K562 (cell line): ENCODE measurements around the gene PPIL6. TPM values are rescaled to one million over a fixed set of nuclear protein-coding genes. Genes with fewer than 3 reads are reported as not detected.

Source experiments
- ATAC-seq: fragments of 200-7000 bp; cut with Tn5 transposase; 3 replicates; pipeline ENCODE4 v1.9.1; 2020; ENCODE audit warnings: moderate library complexity
- BruUV-seq: library from RNA; stranded (reverse); fragments of 400-500 nt; replicated peaks from 2 replicates; lab custom pipeline; 2021; lab: Mats Ljungman, UMichigan
- CTCF ChIA-PET: fragments of 300-600 bp; formaldehyde crosslinking; extraction: SDS; loops from one replicate; lab custom pipeline; 2021; ENCODE audit warnings: low intra/inter-chr PET ratio; lab: Yijun Ruan, JAX
- POLR2A ChIA-PET: fragments of 300-600, 350-650 bp; sonication (Branson Sonifier 250); formaldehyde crosslinking; extraction: SDS; loops from one replicate; lab custom pipeline; 2021; ENCODE audit warnings: antibody characterized with exemption, inconsistent platforms; lab: Yijun Ruan, JAX
- DNase-seq, 4 experiments: peaks; one replicate each; pipeline versions ENCODE4 v3.0.0 to v3.0.0-alpha.2; 2011 to 2018; ENCODE audit warnings: low spot score in 3 of 4, mixed read lengths in 3 of 4; ENCODE audit errors: extremely low read depth in 1 of 4
- FAIRE-seq: peaks from 2 replicates; lab custom pipeline; 2011; peaks lifted over from hg19 to GRCh38; lab: Jason Lieb, UNC
- H2AFZ ChIP-seq: 2 replicates; pipeline ENCODE4 v1.6.0; 2011; ENCODE audit warnings: low read depth, low read length, control low read depth, inconsistent platforms
- H3K27ac ChIP-seq: fragments of 200-600 bp; 3 replicates; pipeline ENCODE4 v1.8.0; 2011; ENCODE audit warnings: low read depth, mild to moderate bottlenecking, control low read depth, inconsistent platforms, low read length, moderate library complexity, mixed read lengths; ENCODE audit errors: extremely low read depth
- H3K27me3 ChIP-seq, 2 experiments: fragments of 300-600 bp in 1 of 2; 2 replicates in 1 of 2; 3 replicates in 1 of 2; pipeline versions ENCODE4 v1.6.0 to v1.8.0; 2011; ENCODE audit warnings: inconsistent platforms in 2 of 2, low read length in 2 of 2, mild to moderate bottlenecking in 1 of 2, mixed read lengths in 1 of 2, moderate library complexity in 1 of 2; ENCODE audit not compliant: control insufficient read depth in 2 of 2, insufficient read depth in 2 of 2
- H3K36me3 ChIP-seq: fragments of 300-600 bp; 3 replicates; pipeline ENCODE4 v1.8.0; 2011; ENCODE audit warnings: mild to moderate bottlenecking, low read length, inconsistent platforms; ENCODE audit not compliant: control insufficient read depth, insufficient read depth
- H3K4me1 ChIP-seq, 2 experiments: fragments of 200-600 bp in 1 of 2; replicated peaks in 1 of 2; 2 replicates in 1 of 2; 3 replicates in 1 of 2; pipeline versions ENCODE4 v1.5.1 to v1.8.0; 2011; ENCODE audit warnings: inconsistent platforms in 2 of 2, low read length in 2 of 2, mild to moderate bottlenecking in 1 of 2, mixed read lengths in 1 of 2, moderate library complexity in 1 of 2; ENCODE audit not compliant: control insufficient read depth in 2 of 2, insufficient read depth in 2 of 2
- H3K4me2 ChIP-seq: 2 replicates; pipeline ENCODE4 v1.6.1; 2011; ENCODE audit warnings: low read length, control low read depth, inconsistent platforms, mixed read lengths; ENCODE audit not compliant: insufficient read depth
- H3K4me3 ChIP-seq: fragments of 200-600 bp; sonication (generic), shearing (Covaris generic); 2 replicates; pipeline ENCODE4 v1.5.1; 2016; ENCODE audit warnings: control low read depth, inconsistent platforms
- H3K79me2 ChIP-seq: fragments of 200-600 bp; 3 replicates; pipeline ENCODE4 v1.8.0; 2011; ENCODE audit warnings: low read length, inconsistent platforms; ENCODE audit not compliant: control insufficient read depth, insufficient read depth
- H3K9ac ChIP-seq, 2 experiments: 2 replicates each; pipeline versions ENCODE4 v1.6.0 to v1.6.1; 2011; ENCODE audit warnings: low read depth in 2 of 2, low read length in 2 of 2, control low read depth in 1 of 2, inconsistent platforms in 1 of 2, mild to moderate bottlenecking in 1 of 2, mixed read lengths in 1 of 2; ENCODE audit not compliant: insufficient read depth in 1 of 2
- H3K9me1 ChIP-seq: one replicate; pipeline ENCODE4 v1.6.0; 2011; ENCODE audit warnings: inconsistent platforms, mild to moderate bottlenecking, low read length, moderate library complexity; ENCODE audit not compliant: control insufficient read depth, insufficient read depth
- H3K9me3 ChIP-seq: replicated peaks from 2 replicates; pipeline ENCODE4 v1.5.1; 2011; ENCODE audit warnings: low read depth, low read length, inconsistent platforms; ENCODE audit not compliant: control insufficient read depth, insufficient read depth
- H4K20me1 ChIP-seq: replicated peaks from 2 replicates; pipeline ENCODE4 v1.6.1; 2011; ENCODE audit warnings: low read length, inconsistent platforms, mixed read lengths; ENCODE audit not compliant: control insufficient read depth, insufficient read depth
- DPF2 ChIP-seq: fragments of 450-650 bp; IDR thresholded peaks from 2 replicates; pipeline ENCODE4 v1.6.1; 2016
- GTF2B ChIP-seq: IDR thresholded peaks from 2 replicates; pipeline ENCODE4 v1.6.1; 2011; ENCODE audit not compliant: insufficient read length; ENCODE audit errors: extremely low read depth
- HMBOX1 ChIP-seq: sonication (generic); IDR thresholded peaks from 2 replicates; pipeline ENCODE4 v1.6.1; 2016
- HNRNPK ChIP-seq: fragments of 200-400 bp; formaldehyde crosslinking; IDR thresholded peaks from one replicate; pipeline ENCODE4 v1.6.1; 2018; ENCODE audit warnings: mild to moderate bottlenecking, low read depth, low read length; ENCODE audit not compliant: poor library complexity, severe bottlenecking
- LEF1 ChIP-seq: fragments of 450-650 bp; IDR thresholded peaks from 2 replicates; pipeline ENCODE4 v1.6.1; 2016; ENCODE audit warnings: mild to moderate bottlenecking
- NR2C1 ChIP-seq, 2 experiments: fragments of 450-650 bp; IDR thresholded peaks; 2 replicates each; pipeline ENCODE4 v1.6.1; 2017; ENCODE audit warnings: mild to moderate bottlenecking in 2 of 2, antibody characterized with exemption in 1 of 2, inconsistent platforms in 1 of 2, missing compliant biosample characterization in 1 of 2, missing genetic modification characterization in 1 of 2
- NR4A1 ChIP-seq, 2 experiments: fragments of 250-450 bp in 1 of 2; fragments of 450-650 bp in 1 of 2; sonication (Bioruptor Pico) in 1 of 2; IDR thresholded peaks; 2 replicates each; pipeline versions ENCODE4 v1.4.0 to v1.6.1; 2016 to 2020; ENCODE audit warnings: mild to moderate bottlenecking in 2 of 2, missing compliant biosample characterization in 1 of 2, missing genetic modification characterization in 1 of 2, moderate library complexity in 1 of 2
- PREB ChIP-seq: sonication (generic); formaldehyde crosslinking; IDR thresholded peaks from 2 replicates; pipeline ENCODE4 v1.8.1; 2023; ENCODE audit warnings: mild to moderate bottlenecking, missing genetic modification reagents
- RCOR1 ChIP-seq, 2 experiments: IDR thresholded peaks; 2 replicates each; pipeline ENCODE4 v1.6.1; 2012; ENCODE audit warnings: low read depth in 2 of 2, low read length in 2 of 2, borderline replicate concordance in 1 of 2, improper control_type of control experiment in 1 of 2
- TAL1 ChIP-seq: fragments of 450-650 bp; IDR thresholded peaks from 2 replicates; pipeline ENCODE4 v1.6.1; 2016; ENCODE audit warnings: mild to moderate bottlenecking
- TARDBP ChIP-seq: fragments of 450-650 bp; IDR thresholded peaks from 2 replicates; pipeline ENCODE4 v1.6.1; 2016
- TCF7L2 ChIP-seq: fragments of 150-350 bp; IDR thresholded peaks from 2 replicates; pipeline ENCODE4 v1.6.1; 2016; ENCODE audit warnings: low read depth, mild to moderate bottlenecking, low read length, moderate library complexity
- TEAD1 ChIP-seq, 2 experiments: fragments of 450-650 bp in 1 of 2; sonication (generic) in 1 of 2; formaldehyde crosslinking; IDR thresholded peaks; 2 replicates each; pipeline versions ENCODE4 v1.4.0 to v1.8.0; 2020 to 2022; ENCODE audit warnings: mild to moderate bottlenecking in 2 of 2, missing genetic modification reagents in 1 of 2
- VEZF1 ChIP-seq: fragments of 200-800 bp; sonication (Bioruptor generic); IDR thresholded peaks from 2 replicates; pipeline ENCODE4 v1.6.1; 2017; ENCODE audit warnings: missing genetic modification characterization, missing compliant biosample characterization
- ZNF57 ChIP-seq: fragments of 450-650 bp; formaldehyde crosslinking; IDR thresholded peaks from 2 replicates; pipeline ENCODE4 v1.4.0; 2020; ENCODE audit warnings: mild to moderate bottlenecking, moderate library complexity
- WGBS: fragments of 100-300 bp; shearing (Covaris generic); methylation state at CpG from one replicate; pipeline ENCODE4 v1.1.6; 2016; ENCODE audit warnings: low coverage, mixed read lengths; ENCODE audit not compliant: insufficient coverage; ENCODE audit errors: missing lambda C conversion rate; 5-methylcytosine and 5-hydroxymethylcytosine counted together
- in situ Hi-C: fragments of 300-500 bp; cut with MboI; formaldehyde crosslinking; loops from 4 replicates; pipeline ENCODE4 v1.15.0; 2018; ENCODE audit warnings: inconsistent platforms, mixed read lengths
- intact Hi-C: fragments of 100-400 bp; cut with micrococcal nuclease; formaldehyde crosslinking; loops from 2 replicates; pipeline ENCODE4 v1.14.2; 2022
- polyA plus RNA-seq, 8 experiments: library from polyadenylated mRNA; depleted of rRNA in 4 of 8; stranded (reverse) in 5 of 8; unstranded in 3 of 8; fragments of >200 nt; fragmentation: Nextera tagmentation in 2 of 8; fragmentation: Illumina TruSeq in 1 of 8; extraction: Ambion mirVana in 2 of 8; extraction: Trizol in 1 of 8; gene quantifications; 2 replicates each; pipeline versions ENCODE4 v1.2.1 to v1.2.3, GENCODE V29; 2011 to 2014; ENCODE audit warnings: inconsistent platforms in 1 of 8, missing spikeins in 1 of 8
- total RNA-seq, 7 experiments: library from RNA; depleted of rRNA in 6 of 7; stranded (reverse); fragments of >200 nt in 6 of 7; fragmentation: Illumina TruSeq in 2 of 7; extraction: Trizol in 2 of 7; gene quantifications; 2 replicates each; pipeline versions ENCODE4 v1.2.1 to v1.2.3, GENCODE V29; 2011 to 2021; ENCODE audit warnings: low replicate concordance in 1 of 7

PPIL6 gene
- total and polyA plus RNA-seq, 9 of the 15 experiments (the other 6 are each of a cell fraction or from before 2014, with no cell fraction given), result 0.03 to 0.98 (median 0.41) TPM; not detected in 1

- POLR2A ChIA-PET, result interaction anchor here (0.6 to 3.0 kb wide), 8 partner anchors 10 to 765 kb away, joined by 3 to 13 read pairs (median 6); no protein-coding TSS in a partner anchor
- no peak for ATAC-seq
- H2AFZ ChIP-seq, result 0 out of 2 replicates have a peak overlapping the region, but pooled peaks have one; percentile 99
- TF ChIP-seq RCOR1 (IDR thresholded peaks at IDR 0.05; ENCODE audit: borderline replicate concordance in 1 of 2, low read depth in 2 of 2, low read length in 2 of 2) (no peak), HNRNPK (no peak), NR2C1 (IDR thresholded peaks at IDR 0.05) (no peak), NR2C1 (tag; IDR thresholded peaks at IDR 0.05) (no peak), VEZF1 (CRISPR knock-in tag) (no peak), DPF2 (0 out of 2 replicates have a peak, but pooled peaks have one; percentile 25), ZNF57 (no peak), TCF7L2 (no peak), TARDBP (no peak), PREB (CRISPR knock-in tag) (no peak), NR4A1 (CRISPR knock-in tag; IDR thresholded peaks at IDR 0.05) (no peak), NR4A1 (tag; IDR thresholded peaks at IDR 0.05) (no peak), TAL1 (no peak), GTF2B (no peak), HMBOX1 (peak; percentile 99), TEAD1 (CRISPR knock-in tag; IDR thresholded peaks at IDR 0.05) (no peak), LEF1 (no peak)
Observed at GRCh38 chr6:109381061-109381746, 59.2 kb downstream of the PPIL6 start.

More at GRCh38 chr6:109381061-109381746, 59.2 kb downstream of the PPIL6 start:
- peak overlapping the region; percentile 98 for H3K4me2 ChIP-seq
- peaks cover 50% of the 10 kb centered on the region for H3K36me3 ChIP-seq
- peak overlapping the region; percentile 99 for H3K27ac ChIP-seq
- no peaks in the 10 kb centered on the region for H3K9me3 ChIP-seq
- H3K4me1 ChIP-seq, result peaks cover 4 to 26% of the 10 kb centered on the region in 2 experiments; a peak in 4 of 5 replicates
- DNase-seq, result no peak
- no peaks in the 10 kb centered on the region for H3K9me1 ChIP-seq
- in situ Hi-C loops (loop anchor here (5.0 kb wide), 1 partner anchor 199 kb away; no protein-coding TSS in a partner anchor), intact Hi-C loops (loop anchor here (10.0 kb wide), 1 partner anchor 836 kb away; no protein-coding TSS in a partner anchor)
- no peak for FAIRE-seq
- no TSS peak for BruUV-seq
- H3K27me3 ChIP-seq, result no peaks in the 10 kb centered on the region
- peak overlapping the region; percentile 96 to 98 for H3K9ac ChIP-seq
- H3K79me2 ChIP-seq, result peaks cover 64% of the 10 kb centered on the region
- H3K4me3 ChIP-seq, result peak overlapping the region; percentile 83
- CTCF ChIA-PET, result no interaction called here
- WGBS, result under 1% methylated on average over 24 of the region's 25 CpGs
- peaks cover 19% of the 10 kb centered on the region; the same call in 1 of the 2 replicates for H4K20me1 ChIP-seq
